ENCODE data around the gene HTR6.

The HTR6 gene

DNA sequence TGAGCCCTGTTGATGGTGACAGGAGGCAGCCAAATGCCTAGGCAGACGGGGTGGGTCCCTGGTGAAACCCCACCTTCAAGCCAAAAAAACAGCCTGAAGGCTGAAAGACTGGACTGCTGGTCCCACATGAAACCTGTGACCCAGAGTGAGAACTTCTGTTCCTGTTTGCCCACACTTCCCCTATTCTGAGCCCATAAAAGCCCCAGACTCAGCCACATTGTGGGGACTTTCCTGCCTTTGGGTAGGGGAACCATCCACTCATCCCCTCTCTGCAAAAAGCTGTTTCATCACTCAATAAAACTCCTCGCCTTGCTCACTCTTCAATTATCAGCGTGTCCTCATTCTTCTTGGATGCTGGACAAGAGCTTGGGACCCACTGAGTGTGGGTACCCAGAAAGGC is 25.2 kb downstream of the HTR6 start:
- Histone ChIP-seq H2AFZ (ENCODE audit: low read length) (no peak overlapping the region), H3K27me3 (replicated peaks; ENCODE audit: insufficient read depth, low read length) (no peaks in the 10 kb centered on the region), H3K9me2 (replicated peaks; ENCODE audit: insufficient read depth, low read length) (no peaks in the 10 kb centered on the region)

GRCh38 chr1:19690342-19690741 is 25.7 kb downstream of the HTR6 start:
- Histone ChIP-seq H3K4me3 (ENCODE audit: low read length) (no peak overlapping the region), H3K36me3 (replicated peaks; ENCODE audit: insufficient read depth, low read length) (no peaks in the 10 kb centered on the region), H3K9me3 (replicated peaks; ENCODE audit: insufficient read depth, low read length) (no peaks in the 10 kb centered on the region), H2AFZ (ENCODE audit: low read length) (no peak overlapping the region), H3K9ac (ENCODE audit: low read length) (no peak overlapping the region), H3F3A (ENCODE audit: insufficient read depth, low read length) (no peaks in the 10 kb centered on the region), H3K4me2 (ENCODE audit: low read depth, low read length) (no peak overlapping the region), H3K27me3 (replicated peaks; ENCODE audit: insufficient read depth, low read length) (no peaks in the 10 kb centered on the region), H4K20me1 (ENCODE audit: insufficient read depth, low read length) (no peaks in the 10 kb centered on the region), H3K79me2 (ENCODE audit: low read length) (no peaks in the 10 kb centered on the region), H3K4me1 (ENCODE audit: low read length) (no peaks in the 10 kb centered on the region), H3K9me2 (replicated peaks; ENCODE audit: insufficient read depth, low read length) (no peaks in the 10 kb centered on the region), H3K27ac (ENCODE audit: low read length) (no peak overlapping the region)
- TF ChIP-seq EZH2phosphoT487 (IDR thresholded peaks at IDR 0.05; ENCODE audit: low read length) (no peak), EZH2 (optimal IDR thresholded peaks at IDR 0.05; ENCODE audit: low read depth, low read length) (no peak)
- TF ChIP-seq, protein P1, sequence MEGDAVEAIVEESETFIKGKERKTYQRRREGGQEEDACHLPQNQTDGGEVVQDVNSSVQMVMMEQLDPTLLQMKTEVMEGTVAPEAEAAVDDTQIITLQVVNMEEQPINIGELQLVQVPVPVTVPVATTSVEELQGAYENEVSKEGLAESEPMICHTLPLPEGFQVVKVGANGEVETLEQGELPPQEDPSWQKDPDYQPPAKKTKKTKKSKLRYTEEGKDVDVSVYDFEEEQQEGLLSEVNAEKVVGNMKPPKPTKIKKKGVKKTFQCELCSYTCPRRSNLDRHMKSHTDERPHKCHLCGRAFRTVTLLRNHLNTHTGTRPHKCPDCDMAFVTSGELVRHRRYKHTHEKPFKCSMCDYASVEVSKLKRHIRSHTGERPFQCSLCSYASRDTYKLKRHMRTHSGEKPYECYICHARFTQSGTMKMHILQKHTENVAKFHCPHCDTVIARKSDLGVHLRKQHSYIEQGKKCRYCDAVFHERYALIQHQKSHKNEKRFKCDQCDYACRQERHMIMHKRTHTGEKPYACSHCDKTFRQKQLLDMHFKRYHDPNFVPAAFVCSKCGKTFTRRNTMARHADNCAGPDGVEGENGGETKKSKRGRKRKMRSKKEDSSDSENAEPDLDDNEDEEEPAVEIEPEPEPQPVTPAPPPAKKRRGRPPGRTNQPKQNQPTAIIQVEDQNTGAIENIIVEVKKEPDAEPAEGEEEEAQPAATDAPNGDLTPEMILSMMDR (IDR thresholded peaks at IDR 0.05; ENCODE audit: low read length), result no peak
- no peak for DNase-seq

More for the DNA sequence above, 25.2 kb downstream of the HTR6 start:
- Histone ChIP-seq H3K9me3 (replicated peaks; ENCODE audit: insufficient read depth, low read length) (no peaks in the 10 kb centered on the region), H3K9ac (ENCODE audit: low read length) (no peak overlapping the region), H3K79me2 (ENCODE audit: low read length) (no peaks in the 10 kb centered on the region), H4K20me1 (ENCODE audit: insufficient read depth, low read length) (no peaks in the 10 kb centered on the region), H3K27ac (ENCODE audit: low read length) (no peak overlapping the region), H3K4me3 (ENCODE audit: low read length) (no peak overlapping the region), H3K4me1 (ENCODE audit: low read length) (no peaks in the 10 kb centered on the region), H3F3A (ENCODE audit: insufficient read depth, low read length) (no peaks in the 10 kb centered on the region), H3K4me2 (ENCODE audit: low read depth, low read length) (no peak overlapping the region), H3K36me3 (replicated peaks; ENCODE audit: insufficient read depth, low read length) (no peaks in the 10 kb centered on the region)
- no peak for DNase-seq
- TF ChIP-seq EZH2 (optimal IDR thresholded peaks at IDR 0.05; ENCODE audit: low read depth, low read length) (no peak), EZH2phosphoT487 (IDR thresholded peaks at IDR 0.05; ENCODE audit: low read length) (no peak)
- TF ChIP-seq, protein P1 (IDR thresholded peaks at IDR 0.05; ENCODE audit: low read length), result no peak

DNA sequence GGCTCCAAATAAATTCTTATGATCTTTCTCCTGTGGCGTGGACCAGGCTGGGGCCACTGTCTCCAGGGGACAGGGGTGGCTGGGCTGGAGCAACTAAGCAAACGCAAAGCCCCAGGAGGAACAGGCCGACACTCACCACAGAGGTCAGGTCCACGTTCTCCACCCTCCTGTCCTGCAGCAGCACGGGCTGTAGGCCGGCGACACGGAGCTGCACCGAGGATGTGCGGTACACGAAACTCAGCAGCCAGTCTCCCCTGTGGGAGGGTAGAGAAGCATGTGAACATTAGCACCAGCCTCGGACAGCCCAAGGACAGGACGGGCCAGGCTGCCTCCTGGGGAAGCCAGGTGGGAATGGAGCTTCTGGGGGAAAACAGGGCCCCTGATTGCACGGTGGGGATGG is 29.6 kb downstream of the HTR6 start:
- Histone ChIP-seq H3K36me3 (replicated peaks; ENCODE audit: insufficient read depth, low read length) (no peaks in the 10 kb centered on the region), H3K9me3 (replicated peaks; ENCODE audit: insufficient read depth, low read length) (no peaks in the 10 kb centered on the region), H3K27ac (ENCODE audit: low read length) (no peak overlapping the region), H2AFZ (ENCODE audit: low read length) (no peak overlapping the region), H3K9me2 (replicated peaks; ENCODE audit: insufficient read depth, low read length) (no peaks in the 10 kb centered on the region), H3F3A (ENCODE audit: insufficient read depth, low read length) (no peaks in the 10 kb centered on the region), H3K4me3 (ENCODE audit: low read length) (no peak overlapping the region), H3K27me3 (replicated peaks; ENCODE audit: insufficient read depth, low read length) (no peaks in the 10 kb centered on the region), H3K9ac (ENCODE audit: low read length) (no peak overlapping the region), H3K4me1 (ENCODE audit: low read length) (no peaks in the 10 kb centered on the region), H3K79me2 (ENCODE audit: low read length) (no peaks in the 10 kb centered on the region), H3K4me2 (ENCODE audit: low read depth, low read length) (no peak overlapping the region), H4K20me1 (ENCODE audit: insufficient read depth, low read length) (no peaks in the 10 kb centered on the region)
- TF ChIP-seq EZH2 (optimal IDR thresholded peaks at IDR 0.05; ENCODE audit: low read depth, low read length), result no peak
- TF ChIP-seq, protein P1 (IDR thresholded peaks at IDR 0.05; ENCODE audit: low read length), result no peak
- TF ChIP-seq EZH2phosphoT487 (IDR thresholded peaks at IDR 0.05; ENCODE audit: low read length), result no peak
- DNase-seq, result no peak

Measured in MM.1S (cell line).